IPS-18c (cell line): ENCODE results near the gene MRNIP.

Experiments
- H3K4me3 ChIP-seq: 2 replicates; pipeline ENCODE4 v1.7.0; 2013; ENCODE audit warnings: low read depth, mild to moderate bottlenecking, low read length, moderate library complexity; ENCODE audit not compliant: insufficient read depth
- H3K9me3 ChIP-seq: one replicate; pipeline ENCODE4 v1.6.1; 2013; ENCODE audit warnings: mild to moderate bottlenecking, low read length, moderate library complexity; ENCODE audit not compliant: control insufficient read depth, insufficient read depth

Gene MRNIP

DNA sequence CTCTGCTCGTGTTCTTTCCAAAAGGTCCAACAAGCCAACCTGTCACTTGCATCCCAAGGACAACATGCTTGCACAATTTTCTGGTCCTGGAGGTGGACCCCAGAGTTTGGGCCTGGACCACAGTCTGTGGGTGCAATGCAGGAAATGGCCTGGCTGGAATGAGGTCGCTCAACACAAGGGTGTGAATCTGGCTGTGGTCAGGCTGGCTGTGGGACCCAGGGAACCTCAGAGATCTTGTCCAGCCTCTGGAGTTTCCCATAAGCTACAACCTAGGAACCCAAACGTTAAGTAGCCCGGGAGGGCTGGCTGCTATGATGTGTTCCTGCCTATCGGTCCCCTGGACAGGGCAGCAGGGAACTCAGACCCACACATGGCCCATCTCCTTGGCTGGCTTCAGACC, 33.6 kb upstream of the MRNIP start:
- no peak overlapping the region for H3K4me3 ChIP-seq
- H3K9me3 ChIP-seq = no peaks in the 10 kb centered on the region

DNA sequence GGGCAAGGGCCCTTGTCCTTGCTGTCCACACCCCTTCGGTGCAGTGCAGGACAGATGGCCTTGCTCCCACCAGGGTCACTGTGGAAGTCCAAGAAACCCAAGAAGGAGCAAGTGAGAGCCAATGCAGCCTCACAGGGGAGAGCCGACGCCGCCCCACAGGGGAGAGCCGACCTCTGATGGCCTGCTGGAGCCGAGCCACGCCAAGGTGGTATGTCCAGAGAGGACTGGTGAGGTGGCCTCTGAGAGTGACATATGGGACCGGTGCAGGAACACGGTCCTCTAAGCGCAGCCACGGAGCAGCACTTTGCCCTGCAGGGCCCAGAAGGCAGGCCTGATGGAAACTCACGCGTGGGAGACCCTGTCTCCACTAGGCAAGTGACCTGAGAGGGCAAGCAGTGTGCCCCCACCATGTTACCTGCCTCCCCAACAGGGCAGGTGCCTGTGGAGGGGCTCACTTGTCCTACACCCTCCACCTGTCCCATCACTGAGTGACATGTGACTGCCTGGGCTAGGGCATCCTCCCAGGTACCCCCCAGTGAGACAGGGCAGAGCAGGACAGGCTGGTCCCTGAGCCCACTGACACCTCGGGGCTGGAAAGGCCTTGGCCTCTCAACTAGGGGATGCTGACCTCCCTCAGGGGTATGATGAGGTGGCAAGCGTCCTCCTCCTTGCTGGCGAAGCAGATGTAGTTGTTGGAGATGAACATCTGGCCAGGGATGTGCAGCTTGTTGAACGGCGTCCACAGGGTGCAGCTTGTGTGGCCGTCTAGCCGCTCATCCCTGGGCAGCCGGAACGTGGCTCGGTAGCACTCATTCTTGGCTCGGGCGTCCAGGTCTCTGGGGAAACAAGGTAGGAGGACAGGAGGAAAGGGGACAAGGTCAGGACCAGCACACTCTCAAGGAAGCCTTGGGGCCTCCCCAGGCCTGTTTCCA, 32.4 kb upstream of the MRNIP start:
- H3K9me3 ChIP-seq = no peaks in the 10 kb centered on the region

DNA sequence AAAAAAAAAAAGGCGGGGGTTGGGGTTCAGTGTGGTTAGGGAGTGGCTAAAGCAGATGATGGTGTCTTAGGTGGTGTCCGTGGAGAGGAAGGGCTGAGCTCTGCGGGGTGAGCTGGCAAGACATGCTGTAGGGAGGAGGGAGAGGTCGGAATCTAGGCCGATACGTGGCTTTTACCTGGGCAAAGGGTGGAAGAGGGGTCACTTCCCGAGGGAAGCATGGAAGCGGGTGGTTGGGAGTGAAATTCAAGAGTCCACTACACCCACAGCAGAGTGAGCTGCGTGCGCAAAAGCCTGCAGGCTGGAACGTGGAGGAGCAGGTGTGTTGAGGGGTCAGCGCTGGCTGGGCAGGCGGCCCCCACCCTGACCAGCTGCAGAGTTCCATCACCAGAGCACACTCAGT, 31.3 kb upstream of the MRNIP start:
- Histone ChIP-seq H3K9me3 (no peaks in the 10 kb centered on the region), H3K4me3 (no peak overlapping the region)

More for the DNA sequence above, 32.4 kb upstream of the MRNIP start:
- no peak overlapping the region for H3K4me3 ChIP-seq

DNA sequence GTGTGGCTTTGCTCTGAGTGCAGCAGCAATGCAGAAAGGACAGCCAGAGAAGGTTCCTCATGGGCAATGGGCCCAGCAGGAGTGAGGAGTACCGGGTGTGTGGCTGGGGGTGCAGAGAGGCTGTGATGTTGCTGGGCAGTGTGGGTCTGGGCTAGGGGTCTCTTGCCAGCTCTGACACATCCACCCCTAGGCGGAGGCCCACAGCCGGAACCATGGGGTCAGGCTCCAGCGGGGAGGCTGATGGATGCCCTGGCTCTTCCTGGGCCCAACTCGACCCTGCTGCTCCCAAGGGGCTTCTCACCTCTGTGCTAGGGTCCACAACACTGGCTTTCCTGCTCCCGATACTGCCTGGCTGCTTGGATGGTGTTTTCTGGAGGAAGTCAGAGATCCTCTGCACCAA, 29.2 kb upstream of the MRNIP start:
- Histone ChIP-seq H3K4me3 (no peak overlapping the region), H3K9me3 (peaks cover 7% of the 10 kb centered on the region)

DNA sequence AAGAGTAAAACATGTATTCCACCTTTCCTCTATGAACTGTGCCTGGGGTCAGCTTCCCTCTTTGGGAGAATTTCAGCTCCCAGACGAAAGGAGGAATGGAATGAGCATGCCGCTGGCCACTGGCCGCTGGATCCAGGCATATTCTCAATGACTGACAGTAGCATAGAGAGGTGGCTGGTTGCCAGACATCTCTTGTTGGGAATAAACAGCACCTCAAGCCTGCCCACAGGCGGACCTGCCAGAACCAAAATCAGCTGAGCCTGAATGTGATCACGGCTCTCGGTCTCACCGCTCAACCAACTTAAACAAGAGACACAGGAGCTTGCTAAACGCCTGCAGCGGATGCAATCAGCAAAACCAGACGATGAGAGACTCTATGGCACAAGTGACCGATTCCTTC, 28.5 kb upstream of the MRNIP start:
- Histone ChIP-seq H3K9me3 (peaks cover 9% of the 10 kb centered on the region), H3K4me3 (no peak overlapping the region)

DNA sequence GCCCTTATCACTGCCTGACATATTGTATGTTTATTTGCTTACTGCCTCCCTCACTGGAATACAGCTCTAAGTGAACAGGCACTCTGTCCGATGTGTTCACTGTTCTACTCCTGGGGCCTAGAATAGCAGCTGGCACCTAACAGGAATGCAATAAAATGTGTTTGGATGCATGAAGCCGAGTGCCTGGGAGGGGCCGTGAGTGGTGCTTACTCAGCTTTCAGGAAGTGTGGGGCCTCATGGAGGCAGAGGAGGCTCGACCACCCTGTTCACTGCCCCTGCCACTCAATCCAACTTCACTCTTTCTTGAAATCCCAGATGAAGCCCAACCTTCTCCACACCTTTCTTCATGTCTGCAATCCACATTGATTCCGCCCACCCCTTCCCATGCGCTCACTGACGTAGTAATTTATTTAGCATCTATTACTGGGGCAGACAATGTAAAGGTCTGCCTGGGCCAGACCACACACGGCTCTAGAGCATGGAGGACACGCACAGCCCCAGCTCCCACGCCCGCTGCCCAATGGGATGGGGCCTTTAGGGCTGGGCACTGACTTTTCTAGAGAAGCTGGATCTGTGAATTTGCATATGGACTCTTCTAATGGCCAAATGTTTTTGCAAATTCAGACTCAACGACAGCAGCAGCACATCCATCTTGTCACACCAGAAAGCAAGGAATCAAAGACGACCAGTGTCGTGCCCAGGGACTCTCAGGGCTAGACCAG, 27.7 kb upstream of the MRNIP start:
- Histone ChIP-seq H3K4me3 (no peak overlapping the region), H3K9me3 (peaks cover 9% of the 10 kb centered on the region)

DNA sequence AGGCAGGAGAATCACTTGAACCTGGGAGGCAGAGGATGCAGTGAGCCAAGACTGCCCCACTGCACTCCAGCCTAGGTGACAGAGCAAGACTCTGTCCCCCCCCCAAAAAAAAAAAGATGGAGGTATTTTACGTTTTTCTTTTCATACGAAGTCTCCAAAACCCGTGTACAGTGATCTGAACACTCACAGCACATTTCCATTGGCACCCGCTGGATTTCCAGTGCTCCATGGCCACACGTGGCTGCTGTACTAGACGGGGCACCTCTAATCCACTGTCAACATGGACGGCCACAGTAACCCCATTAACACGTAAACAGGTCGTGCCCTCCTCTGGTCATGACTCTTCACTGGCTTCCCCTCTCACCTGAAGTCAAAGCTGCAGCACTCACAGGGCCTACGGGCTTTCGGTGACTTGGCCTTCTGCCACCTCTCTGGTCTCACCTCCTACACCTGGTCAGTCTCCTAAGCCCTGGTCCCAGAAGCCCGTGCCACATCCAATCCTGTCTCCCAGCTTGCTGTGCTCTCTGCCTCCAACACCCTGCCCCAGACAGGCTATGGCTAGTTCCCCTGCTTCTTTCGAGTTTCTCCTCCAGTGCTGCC, 27.0 kb upstream of the MRNIP start:
- peaks cover 9% of the 10 kb centered on the region for H3K9me3 ChIP-seq
- no peak overlapping the region for H3K4me3 ChIP-seq

DNA sequence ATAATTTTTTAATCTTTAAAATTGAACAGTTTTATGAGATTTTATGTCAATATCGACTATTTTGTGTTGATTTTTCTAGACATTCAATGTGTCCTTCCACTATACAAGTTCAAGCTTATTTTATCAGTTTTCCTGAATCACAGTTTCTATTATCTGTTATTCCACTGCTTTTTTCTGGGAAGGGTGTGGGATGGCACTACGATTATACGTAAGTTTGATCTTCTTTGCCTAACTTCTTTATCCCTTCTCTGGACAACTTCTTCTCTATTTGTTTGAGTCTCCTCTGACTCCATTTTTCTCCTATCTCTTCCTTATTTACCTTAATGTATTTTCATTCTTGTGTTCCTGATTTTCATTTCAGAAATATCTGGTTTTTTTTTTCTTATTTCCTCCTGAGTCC, 24.5 kb upstream of the MRNIP start:
- no peak overlapping the region for H3K4me3 ChIP-seq
- peaks cover 9% of the 10 kb centered on the region for H3K9me3 ChIP-seq

DNA sequence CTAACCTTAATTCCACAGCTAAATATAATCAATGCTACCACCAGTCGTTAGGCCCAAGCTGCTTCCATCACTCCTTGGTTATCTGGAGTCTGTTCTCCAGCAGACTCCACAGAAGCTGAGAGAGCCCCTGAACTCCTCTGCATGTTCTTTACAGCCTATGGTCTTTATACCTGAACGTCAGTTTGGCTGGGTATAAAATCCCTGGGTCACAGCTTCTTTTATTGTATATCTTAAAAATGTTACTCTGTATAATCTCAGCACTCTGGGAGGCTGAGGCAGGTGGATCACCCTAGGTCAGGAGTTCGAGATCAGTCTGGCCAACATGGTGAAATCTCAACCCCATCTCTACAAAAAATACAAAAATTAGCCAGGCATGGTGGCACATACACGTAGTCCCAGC, 23.7 kb upstream of the MRNIP start:
- H3K4me3 ChIP-seq = no peak overlapping the region

DNA sequence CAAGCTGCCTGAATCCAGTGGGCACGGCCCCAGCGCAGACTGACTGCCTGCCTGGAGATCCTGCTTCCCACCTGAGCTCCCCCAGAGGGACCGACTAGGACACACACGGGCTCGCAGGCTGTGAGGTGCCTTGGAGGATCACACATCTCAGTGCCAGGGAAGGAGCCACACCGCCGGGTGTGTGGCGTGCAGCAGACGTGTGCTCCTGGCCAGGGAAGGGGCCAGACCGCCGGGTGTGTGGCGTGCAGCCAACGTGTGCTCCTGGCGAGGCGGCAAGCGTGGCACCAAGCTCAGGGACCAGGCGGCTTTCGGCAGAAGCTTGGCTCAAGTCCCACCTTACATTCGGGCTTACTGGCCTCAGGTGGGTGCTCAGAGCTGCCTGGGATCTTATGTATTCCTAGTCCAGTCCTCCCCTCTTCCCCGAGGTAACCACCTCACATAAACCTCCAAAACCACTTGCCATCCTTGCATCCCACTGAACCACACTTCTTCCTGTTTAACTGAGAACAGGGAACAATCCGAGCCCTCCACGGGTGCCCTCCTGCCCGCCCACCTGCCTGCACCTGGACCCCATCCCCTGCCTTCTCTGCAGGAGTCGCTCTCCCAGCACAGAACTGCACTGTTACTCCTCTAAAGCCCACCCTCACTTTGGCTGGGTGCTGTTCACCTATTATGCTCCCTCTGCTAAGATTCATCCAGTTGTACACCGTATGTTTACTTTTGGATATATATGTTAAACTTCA, 22.4 kb upstream of the MRNIP start:
- H3K4me3 ChIP-seq = no peak overlapping the region

More for the DNA sequence above, 23.7 kb upstream of the MRNIP start:
- peaks cover 9% of the 10 kb centered on the region for H3K9me3 ChIP-seq

DNA sequence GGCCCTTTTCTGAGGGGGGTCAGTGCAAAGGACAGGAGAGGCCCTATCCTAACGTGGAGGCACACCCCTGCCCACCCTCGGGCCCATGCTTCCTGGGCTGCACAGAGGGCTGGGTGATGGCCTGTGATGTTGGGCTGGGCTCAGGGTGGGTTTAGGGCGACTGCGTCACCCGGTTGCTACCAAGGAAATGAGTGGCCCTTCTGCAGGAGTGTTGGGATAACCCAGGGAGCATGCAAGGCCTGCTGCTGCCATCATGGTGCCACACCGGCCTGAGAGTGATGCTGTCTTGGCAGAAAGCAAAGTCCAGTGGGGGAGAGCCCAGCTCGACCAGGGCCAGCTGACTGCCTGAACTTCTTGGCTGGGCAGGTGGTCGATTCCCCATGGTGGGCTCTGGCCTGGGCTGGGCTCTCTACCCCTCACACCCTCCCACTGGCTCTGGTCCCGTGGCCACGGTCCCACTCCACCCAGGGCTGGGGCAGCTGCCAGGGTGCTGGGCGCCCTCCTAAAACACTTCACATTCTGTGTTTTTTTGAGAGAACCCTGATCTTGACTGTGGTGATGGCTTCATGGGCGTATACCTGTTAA, 21.5 kb upstream of the MRNIP start:
- H3K4me3 ChIP-seq = no peak overlapping the region
- peaks cover 9% of the 10 kb centered on the region for H3K9me3 ChIP-seq

More for the DNA sequence above, 22.4 kb upstream of the MRNIP start:
- peaks cover 9% of the 10 kb centered on the region for H3K9me3 ChIP-seq

DNA sequence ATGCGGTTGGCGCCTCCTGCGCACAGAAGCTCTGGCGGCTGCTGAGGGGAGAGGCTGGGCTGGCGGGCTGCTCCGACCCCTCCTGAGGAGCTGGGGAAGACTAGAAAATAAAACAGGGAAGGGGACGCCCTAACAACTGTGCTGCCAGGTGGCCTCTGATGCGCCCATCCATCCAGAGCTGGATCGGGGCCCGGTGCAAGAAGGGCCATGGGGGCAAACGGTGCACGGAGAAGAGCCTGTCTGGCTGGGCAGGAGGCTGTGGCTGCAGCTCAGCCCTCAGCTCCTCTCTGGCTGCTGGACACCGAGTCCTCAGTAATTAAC, 21.0 kb upstream of the MRNIP start:
- Histone ChIP-seq H3K9me3 (peaks cover 9% of the 10 kb centered on the region), H3K4me3 (no peak overlapping the region)

DNA sequence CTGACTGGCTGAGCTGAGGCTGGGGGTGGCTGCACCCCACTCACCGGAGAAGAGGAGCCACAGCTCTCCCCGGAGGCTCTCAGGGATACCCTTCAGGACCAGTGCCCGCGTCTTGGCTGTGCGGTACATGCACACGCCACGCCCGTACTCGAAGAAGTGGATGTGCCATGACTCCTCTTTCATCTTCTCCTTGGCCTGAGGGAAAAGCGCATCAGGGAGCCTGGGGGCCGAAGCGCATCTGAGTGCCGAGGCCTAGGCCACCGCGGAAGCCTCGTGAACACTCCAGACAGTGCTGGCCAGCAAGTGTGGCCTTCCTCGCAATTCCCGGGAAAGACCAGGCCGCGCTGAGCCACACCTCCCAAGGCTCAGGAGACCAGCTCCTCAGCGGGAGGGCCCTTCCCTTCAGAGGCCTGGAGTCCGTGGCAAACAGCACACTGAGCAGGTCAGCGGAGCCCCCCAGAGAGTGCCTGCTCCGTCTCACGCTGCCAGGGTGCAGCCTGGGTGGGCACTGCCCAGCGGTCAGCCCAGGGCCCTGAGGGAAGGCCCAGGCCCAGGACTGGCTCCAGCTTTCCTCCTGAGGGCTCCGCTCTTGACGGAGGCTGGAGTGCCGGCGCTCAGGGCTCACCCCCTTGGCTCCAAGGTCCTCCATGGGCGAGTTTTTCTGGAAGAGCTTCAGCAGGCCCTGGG, 20.5 kb upstream of the MRNIP start:
- Histone ChIP-seq H3K4me3 (no peak overlapping the region), H3K9me3 (peaks cover 7% of the 10 kb centered on the region)

DNA sequence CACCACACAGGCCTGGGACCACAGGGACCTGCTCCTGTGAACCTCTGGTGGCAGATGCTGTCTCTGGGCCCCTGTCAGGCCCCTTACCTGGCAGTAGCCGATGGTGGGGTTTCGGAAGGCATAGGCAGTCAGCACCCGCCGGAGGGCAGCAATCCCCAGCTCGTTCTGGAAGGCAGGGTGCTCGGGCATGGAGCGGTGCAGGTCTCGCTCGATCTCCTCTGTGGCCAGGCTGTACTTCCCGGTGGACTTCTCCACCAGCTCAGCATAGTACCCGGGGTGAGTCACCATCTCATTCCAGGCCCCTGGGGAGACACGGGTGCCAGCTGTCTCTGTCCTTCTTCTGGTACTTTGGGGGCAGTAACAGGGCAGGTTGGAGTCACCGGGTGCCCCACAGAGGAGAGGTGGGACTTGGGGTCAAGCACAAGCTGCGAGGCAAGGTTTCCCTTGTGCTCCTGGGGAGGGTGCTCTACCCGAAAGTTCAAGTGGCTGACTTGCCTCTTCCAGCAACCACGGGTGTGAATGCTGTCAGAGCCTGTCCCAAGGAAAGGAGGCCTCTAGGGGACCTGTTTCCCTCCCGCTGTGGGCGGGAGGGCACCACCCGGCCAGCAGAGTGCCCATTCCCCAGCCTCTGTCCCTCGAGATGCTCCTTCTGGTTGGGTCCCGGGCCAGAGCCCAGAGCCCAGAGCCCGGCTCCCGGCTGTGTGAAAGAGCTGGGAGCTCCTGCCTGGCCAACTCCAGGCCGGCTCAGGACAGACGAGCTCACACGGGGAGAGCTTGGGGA, 19.8 kb upstream of the MRNIP start:
- peaks cover 3% of the 10 kb centered on the region for H3K9me3 ChIP-seq

DNA sequence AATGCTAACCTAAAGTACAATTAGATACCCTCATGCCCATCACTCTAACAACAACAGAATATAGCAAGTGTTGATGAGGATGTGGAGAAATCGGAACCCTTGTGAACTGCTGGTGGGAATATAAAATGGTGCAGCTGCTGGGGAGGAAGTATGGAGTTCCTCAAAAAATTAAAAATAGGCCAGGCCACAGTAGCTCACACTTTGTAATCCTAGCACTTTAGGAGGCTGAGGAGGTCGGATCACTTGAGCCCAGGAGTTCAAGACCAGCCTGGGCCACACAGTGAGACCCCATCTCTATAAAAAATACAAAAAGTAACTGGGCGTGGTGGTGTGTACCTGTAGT, 18.0 kb upstream of the MRNIP start:
- no peak overlapping the region for H3K4me3 ChIP-seq

More for the DNA sequence above, 19.8 kb upstream of the MRNIP start:
- H3K4me3 ChIP-seq = no peak overlapping the region

More for the DNA sequence above, 18.0 kb upstream of the MRNIP start:
- H3K9me3 ChIP-seq = no peaks in the 10 kb centered on the region
